HuH-7 (cell line): ENCODE results near the gene FOXO1.

Experiments
- DNase-seq: peaks from one replicate; pipeline ENCODE4 v3.0.0; 2011; ENCODE audit warnings: low spot score

Gene FOXO1

GRCh38 chr13:40635315-40635995 lies 31.0 kb downstream of the FOXO1 start:
- DNase-seq: no peak

DNA sequence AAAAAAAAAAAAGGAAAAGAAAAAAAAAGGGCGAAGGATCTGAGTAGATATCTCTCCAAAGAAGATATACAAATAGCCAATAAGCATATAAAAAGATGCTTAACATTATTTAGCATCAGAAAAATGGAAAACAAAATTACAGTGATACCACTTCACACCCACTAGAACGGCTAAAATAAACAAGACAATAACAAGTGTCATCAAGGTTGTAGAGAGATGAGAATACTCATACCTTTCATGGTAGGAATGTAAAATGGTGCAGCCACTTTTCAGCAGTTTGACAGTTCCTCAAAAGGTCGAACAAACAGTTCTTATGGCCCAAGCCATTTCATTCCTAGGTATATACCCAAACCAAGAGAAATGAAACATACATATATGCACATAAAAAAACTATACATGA lies 33.5 kb downstream of the FOXO1 start:
- no peak for DNase-seq

DNA sequence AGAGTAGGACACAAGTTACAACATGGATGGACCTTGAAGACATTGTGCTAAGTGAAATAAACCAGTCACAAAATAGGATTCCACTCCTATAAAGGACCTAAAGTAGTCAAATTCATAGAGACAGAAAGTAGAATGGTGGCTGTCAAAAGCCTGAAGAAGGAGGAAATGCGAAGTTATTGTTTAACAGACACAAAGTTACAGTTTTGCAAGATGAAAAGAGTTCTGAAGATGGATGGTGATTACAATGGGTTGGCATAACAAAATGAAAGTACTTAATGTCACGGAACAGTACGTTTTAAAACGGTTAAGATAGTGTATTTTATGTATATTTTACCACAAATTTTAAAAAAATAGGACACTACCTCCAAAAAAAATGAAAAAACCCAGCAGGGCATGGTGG lies 34.8 kb downstream of the FOXO1 start:
- no peak for DNase-seq

GRCh38 chr13:40629678-40630384 lies 36.6 kb downstream of the FOXO1 start:
- no peak for DNase-seq

DNA sequence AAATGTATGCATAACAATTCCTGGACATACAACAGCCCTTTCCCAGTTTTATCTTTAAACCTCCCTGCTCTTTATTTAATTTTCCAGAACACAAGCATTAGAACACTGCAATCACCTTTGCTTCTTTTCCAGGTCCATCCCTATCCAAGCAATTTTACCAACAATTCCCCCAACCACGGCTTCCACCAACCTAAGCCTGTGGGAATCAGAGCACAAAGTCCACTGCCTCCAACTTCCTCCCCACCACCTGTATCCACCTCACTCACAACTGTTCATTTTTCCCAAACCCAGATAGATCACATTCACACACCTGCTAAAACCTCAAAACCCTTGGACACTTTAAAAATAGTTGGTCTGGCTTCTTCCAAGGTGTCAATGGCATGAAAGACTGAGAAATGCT lies 39.5 kb downstream of the FOXO1 start:
- DNase-seq: no peak

- no peak for DNase-seq
These were observed 39.9 kb downstream of the FOXO1 start for GRCh38 chr13:40626561-40626960.

GRCh38 chr13:40624986-40625385 lies 41.5 kb downstream of the FOXO1 start:
- no peak for DNase-seq

DNA sequence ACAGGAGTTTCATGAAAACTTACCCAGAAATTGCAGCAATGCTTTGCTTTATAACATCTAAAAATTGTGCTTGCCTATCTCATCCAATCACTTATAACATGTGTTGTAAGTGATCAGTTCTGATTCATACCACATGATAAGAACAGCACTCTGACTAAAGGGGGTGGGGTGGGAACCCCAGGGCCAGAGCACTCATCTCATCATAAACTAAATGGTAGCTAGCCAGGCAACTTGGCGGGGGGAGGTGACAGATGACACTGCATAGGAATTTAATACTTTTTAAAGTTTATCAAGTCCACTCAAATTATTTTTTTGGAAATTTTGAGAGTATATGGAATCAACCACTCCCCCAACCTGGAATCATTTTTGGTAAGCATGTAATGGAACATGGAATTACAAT lies 42.1 kb downstream of the FOXO1 start:
- no peak for DNase-seq

GRCh38 chr13:40622761-40623160 lies 43.7 kb downstream of the FOXO1 start:
- no peak for DNase-seq

DNA sequence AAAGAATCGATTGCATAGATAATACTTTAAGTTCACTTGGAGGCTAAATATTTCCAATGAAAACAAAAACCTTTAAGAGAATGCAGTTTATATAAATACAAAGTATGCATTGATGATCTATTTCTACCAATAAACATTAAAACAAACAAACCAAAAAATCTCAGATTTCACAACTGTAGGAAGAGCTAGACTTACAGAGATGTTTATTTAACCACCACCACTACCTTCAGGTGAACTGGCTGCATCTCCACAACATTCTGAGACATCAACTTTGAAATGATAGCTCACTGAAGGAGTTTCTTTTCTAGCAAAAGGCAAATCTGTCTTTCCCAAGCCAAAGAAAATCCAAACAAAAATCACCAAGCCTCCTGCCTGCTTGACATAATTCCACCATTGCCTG lies 44.2 kb downstream of the FOXO1 start:
- no peak for DNase-seq

GRCh38 chr13:40619479-40619814 lies 47.0 kb downstream of the FOXO1 start:
- no peak for DNase-seq

DNA sequence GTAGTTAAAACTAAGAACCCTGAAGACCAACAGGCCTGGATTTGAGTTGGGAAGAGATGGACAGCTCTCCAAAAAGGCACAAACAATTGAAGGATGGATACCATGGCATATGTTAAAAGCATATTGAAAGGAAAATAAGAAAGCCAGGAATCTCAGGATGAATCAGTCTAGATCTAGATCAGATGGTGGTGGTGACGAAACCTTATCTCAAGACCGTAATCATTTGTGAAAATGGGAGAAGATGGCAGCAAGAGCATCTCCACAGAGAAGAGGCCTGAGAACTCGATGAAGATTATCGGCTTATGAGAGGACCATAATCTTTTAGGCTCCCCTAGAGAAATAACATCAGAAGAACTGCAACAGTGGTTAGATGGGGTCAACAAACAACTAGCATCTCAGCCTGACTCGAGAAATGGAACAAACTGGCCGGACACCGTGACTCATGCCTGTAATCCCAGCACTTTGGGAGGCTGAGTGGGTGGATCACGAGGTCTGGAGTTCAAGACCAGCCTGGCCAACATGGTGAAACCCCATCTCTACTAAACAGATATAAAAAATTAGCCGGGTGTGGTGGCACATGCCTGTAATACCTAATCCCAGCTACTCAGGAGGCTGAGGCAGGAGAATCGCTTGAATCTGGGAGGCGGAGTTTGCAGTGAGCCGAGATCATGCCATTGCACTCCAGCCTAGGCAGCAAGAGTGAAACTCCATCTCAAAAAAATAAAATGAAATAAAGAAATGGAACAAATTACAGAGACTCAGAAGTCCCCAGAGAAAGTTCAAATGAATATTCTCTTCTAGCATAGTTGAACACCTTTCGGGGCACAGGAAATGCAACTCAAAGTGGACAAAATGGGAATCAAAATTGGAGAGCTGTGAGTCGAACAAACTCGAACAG lies 47.6 kb downstream of the FOXO1 start:
- no peak for DNase-seq

- DNase-seq: no peak
These were observed 48.6 kb downstream of the FOXO1 start for GRCh38 chr13:40617801-40618356.

DNA sequence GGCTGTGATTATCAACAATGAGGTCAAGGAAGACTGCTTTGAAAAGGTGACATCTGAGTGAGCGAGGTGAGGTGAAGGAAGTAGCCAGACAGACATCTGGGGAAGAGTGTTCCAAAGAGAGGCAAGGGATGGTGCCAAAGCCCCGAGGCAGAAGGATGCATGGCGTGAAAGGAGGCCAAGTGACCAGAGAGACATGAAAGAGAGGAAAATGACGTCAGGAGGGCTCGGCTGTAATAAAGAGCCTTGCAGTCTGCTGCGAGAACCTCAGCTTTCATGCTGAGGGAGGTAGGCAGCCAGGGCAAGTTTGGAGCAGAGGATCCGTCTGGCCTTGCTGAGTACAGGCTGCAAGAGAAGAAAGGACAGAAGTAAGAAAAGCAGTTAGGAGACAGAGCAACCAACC lies 50.8 kb downstream of the FOXO1 start:
- DNase-seq: no peak

GRCh38 chr13:40613914-40614313 lies 52.5 kb downstream of the FOXO1 start:
- no peak for DNase-seq

DNA sequence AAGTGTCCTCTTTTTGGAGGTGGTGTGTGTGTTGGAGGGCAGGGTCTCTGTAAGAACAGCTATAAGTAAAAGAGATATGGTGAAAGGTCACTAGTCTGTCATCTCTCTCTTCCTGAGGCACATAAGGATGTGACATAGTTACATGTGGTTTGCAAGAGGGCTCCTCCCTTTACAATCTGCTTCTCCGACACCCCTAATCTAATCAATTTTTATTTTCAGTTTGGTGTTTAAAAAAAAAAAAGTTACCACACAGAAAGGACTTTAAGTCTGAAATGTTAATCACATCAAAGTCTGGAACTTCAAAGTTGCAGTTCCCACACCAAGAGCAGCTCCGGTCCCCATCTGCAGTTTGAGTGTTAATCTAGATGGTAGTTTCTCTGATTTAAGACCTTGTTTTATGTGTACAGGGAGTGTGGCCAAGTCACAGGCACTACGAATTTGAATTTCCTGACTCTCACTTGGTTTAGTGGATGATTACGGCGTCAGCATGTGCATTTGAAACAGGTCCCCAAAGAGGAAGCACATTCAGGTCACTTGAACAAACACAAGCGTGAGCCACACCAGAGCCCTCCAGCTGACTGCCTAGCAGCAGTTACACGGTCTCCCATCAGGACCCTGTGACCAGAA lies 53.1 kb downstream of the FOXO1 start:
- DNase-seq: no peak

- no peak for DNase-seq
These were observed 54.4 kb downstream of the FOXO1 start for GRCh38 chr13:40612041-40612440.

DNA sequence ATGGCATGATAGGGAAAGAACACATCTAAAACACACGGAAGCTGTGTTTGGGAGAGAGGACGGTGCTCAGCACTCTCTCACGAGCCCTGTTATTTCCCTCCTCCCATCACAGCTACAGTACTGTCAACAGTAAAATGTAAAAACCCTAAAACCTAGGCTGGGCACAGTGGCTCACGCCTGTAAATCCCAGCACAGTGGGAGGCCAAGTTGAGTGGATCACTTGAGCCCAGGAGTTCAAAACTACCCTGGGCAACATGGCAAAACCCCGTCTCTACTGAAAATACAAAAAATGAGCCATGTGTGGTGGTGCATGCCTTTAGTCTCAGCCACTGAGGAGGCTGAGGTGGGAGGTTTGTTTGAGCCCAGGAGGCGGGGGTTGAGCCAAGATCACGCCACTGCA lies 54.8 kb downstream of the FOXO1 start:
- DNase-seq: no peak

DNA sequence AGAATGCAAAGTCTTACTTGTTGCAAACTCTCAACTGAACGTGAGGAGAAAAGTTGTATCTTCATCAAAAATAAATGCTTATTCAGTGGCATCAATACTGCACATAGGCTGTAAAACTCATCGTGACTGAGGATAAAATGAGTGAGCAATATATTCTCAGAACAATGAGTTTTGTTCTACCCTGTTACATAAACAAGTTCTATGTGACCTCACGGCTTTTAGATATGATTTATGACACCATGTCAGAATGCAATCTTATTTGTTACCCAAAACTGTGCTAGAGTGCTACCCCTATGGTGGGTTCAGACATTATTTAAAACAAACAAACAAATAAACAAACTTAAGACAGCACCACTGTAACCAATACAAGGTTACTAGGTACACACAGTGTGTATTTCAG lies 55.4 kb downstream of the FOXO1 start:
- no peak for DNase-seq

- DNase-seq: no peak
These were observed 56.3 kb downstream of the FOXO1 start for GRCh38 chr13:40609972-40610726.

DNA sequence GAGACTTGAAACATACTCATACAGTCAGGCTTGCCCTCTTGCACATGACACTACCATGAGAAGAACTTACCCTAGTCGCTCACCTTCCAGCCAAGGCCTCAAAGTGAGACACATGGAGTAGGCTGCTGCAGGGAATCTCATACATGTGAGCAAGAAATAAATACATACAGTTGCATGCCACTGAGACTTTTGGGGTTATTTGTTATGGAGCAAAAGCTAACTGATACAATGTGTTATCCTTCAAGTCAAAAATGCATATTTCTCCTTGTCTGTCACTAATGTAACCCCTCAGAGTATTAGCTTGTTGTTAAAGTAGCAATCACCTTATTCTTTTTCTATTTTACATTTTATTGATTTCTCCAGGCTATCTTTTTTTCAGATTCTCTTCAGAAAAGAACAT lies 58.1 kb downstream of the FOXO1 start:
- DNase-seq: no peak

DNA sequence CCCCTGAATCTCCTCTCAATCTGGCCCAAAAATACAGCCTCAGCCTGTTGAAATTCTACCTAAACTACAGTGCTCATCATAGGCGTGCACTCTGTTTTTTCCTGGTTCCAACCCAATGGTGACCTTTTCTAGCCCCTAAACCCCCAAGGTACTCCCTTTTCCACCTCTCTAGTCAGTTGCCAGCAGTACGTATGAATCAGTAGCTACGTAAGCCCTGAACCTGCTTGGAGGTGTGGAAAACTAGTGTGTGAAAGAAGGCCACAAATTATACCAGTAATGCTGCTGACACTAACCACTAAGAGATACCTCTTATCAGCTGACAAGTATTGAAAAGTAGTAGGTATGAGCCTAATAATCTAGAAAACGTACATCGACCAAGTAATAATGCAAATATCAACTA lies 60.9 kb downstream of the FOXO1 start:
- no peak for DNase-seq
